ENCODE data around the gene SHROOM2.

DNA sequence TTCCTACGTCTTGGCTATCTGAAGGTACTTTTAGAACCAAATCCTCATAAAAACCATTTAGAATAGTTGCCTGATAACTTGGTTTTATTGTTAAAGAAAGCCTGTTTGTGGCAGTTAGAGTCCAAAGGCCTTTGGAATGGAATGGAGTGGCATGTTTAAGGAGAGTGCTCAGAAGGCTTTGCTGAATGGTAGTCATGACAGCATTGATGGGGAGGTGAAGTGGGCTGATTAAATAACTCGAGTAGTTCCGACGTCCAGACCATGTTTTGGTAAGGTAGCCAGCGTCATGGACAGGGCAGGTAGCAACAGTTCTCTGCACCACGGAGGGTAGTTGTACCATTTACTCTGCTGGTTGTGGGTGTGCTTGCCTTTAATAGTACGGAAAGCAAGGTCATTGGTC is 94.6 kb downstream of the SHROOM2 start:
- TF ChIP-seq, protein P1, sequence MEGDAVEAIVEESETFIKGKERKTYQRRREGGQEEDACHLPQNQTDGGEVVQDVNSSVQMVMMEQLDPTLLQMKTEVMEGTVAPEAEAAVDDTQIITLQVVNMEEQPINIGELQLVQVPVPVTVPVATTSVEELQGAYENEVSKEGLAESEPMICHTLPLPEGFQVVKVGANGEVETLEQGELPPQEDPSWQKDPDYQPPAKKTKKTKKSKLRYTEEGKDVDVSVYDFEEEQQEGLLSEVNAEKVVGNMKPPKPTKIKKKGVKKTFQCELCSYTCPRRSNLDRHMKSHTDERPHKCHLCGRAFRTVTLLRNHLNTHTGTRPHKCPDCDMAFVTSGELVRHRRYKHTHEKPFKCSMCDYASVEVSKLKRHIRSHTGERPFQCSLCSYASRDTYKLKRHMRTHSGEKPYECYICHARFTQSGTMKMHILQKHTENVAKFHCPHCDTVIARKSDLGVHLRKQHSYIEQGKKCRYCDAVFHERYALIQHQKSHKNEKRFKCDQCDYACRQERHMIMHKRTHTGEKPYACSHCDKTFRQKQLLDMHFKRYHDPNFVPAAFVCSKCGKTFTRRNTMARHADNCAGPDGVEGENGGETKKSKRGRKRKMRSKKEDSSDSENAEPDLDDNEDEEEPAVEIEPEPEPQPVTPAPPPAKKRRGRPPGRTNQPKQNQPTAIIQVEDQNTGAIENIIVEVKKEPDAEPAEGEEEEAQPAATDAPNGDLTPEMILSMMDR (IDR thresholded peaks at IDR 0.05; ENCODE audit: low read length) = no peak
- TF ChIP-seq EZH2 (optimal IDR thresholded peaks at IDR 0.05; ENCODE audit: low read depth, low read length) = no peak
- no peak for TF ChIP-seq EZH2phosphoT487 (IDR thresholded peaks at IDR 0.05; ENCODE audit: low read length)
